Neural progenitor cell (in vitro differentiated cells): ENCODE data around the gene INSR. TPM values are rescaled to one million over a fixed set of nuclear protein-coding genes. Genes with fewer than 3 reads are reported as not detected.

ENCODE experiments used
- DNase-seq: peaks from one replicate; pipeline ENCODE4 v3.0.0-alpha.2; 2016; ENCODE audit warnings: low spot score
- H2AFZ ChIP-seq: fragments of 200-600 bp; sonication (generic); replicated peaks from 2 replicates; pipeline ENCODE4 v1.6.1; 2016; ENCODE audit warnings: antibody characterized with exemption
- H3F3A ChIP-seq: fragments of 200-600 bp; sonication (generic); 2 replicates; pipeline ENCODE4 v1.6.1; 2016; ENCODE audit warnings: antibody characterized with exemption, low read depth
- H3K27ac ChIP-seq: fragments of 200-600 bp; sonication (generic); 2 replicates; pipeline ENCODE4 v1.5.1; 2016; ENCODE audit warnings: mild to moderate bottlenecking
- H3K27me3 ChIP-seq: fragments of 200-600 bp; sonication (generic); 2 replicates; pipeline ENCODE4 v1.6.1; 2016; ENCODE audit warnings: mild to moderate bottlenecking, moderate library complexity
- H3K36me3 ChIP-seq: fragments of 200-600 bp; sonication (generic); 2 replicates; pipeline ENCODE4 v1.5.1; 2016
- H3K4me1 ChIP-seq: fragments of 200-600 bp; sonication (generic); 2 replicates; pipeline ENCODE4 v1.6.1; 2016; ENCODE audit warnings: mixed run types
- H3K4me2 ChIP-seq: fragments of 200-600 bp; sonication (generic); 2 replicates; pipeline ENCODE4 v1.6.1; 2016
- H3K4me3 ChIP-seq: fragments of 200-600 bp; sonication (generic); 2 replicates; pipeline ENCODE4 v1.5.1; 2016
- H3K79me2 ChIP-seq: fragments of 200-600 bp; sonication (generic); 2 replicates; pipeline ENCODE4 v1.6.1; 2016; ENCODE audit warnings: low read depth
- H3K9ac ChIP-seq: fragments of 200-600 bp; sonication (generic); 2 replicates; pipeline ENCODE4 v1.6.1; 2016
- H3K9me3 ChIP-seq: fragments of 200-600 bp; sonication (generic); 2 replicates; pipeline ENCODE4 v1.5.1; 2016; ENCODE audit warnings: low read depth
- H4K20me1 ChIP-seq: fragments of 200-600 bp; sonication (generic); 2 replicates; pipeline ENCODE4 v1.6.1; 2016; ENCODE audit warnings: low read depth
- H3K27ac Mint-ChIP-seq: 3 replicates; pipeline ENCODE4 v1.8.0; 2021; ENCODE audit warnings: mixed read lengths
- H3K27me3 Mint-ChIP-seq: 2 replicates; pipeline ENCODE4 v1.8.0; 2022; ENCODE audit warnings: low read depth, mild to moderate bottlenecking, inconsistent platforms, moderate library complexity, mixed read lengths; ENCODE audit not compliant: insufficient read depth
- H3K36me3 Mint-ChIP-seq: 3 replicates; pipeline ENCODE4 v1.8.0; 2021; ENCODE audit warnings: mixed read lengths
- H3K4me1 Mint-ChIP-seq: 3 replicates; pipeline ENCODE4 v1.8.0; 2021; ENCODE audit warnings: mixed read lengths
- H3K4me3 Mint-ChIP-seq: 3 replicates; pipeline ENCODE4 v1.8.0; 2021; ENCODE audit warnings: mild to moderate bottlenecking, moderate library complexity, mixed read lengths
- H3K9me3 Mint-ChIP-seq: 3 replicates; pipeline ENCODE4 v1.8.0; 2020; ENCODE audit warnings: mixed read lengths
- EZH2 ChIP-seq: fragments of 200-600 bp; sonication (generic); IDR thresholded peaks from 2 replicates; pipeline ENCODE4 v1.6.1; 2017; ENCODE audit warnings: antibody characterized with exemption, mild to moderate bottlenecking, moderate library complexity
- EZH2phosphoT487 ChIP-seq: fragments of 200-600 bp; sonication (generic); IDR thresholded peaks from 2 replicates; pipeline ENCODE4 v1.6.1; 2017; ENCODE audit warnings: antibody characterized with exemption
- total RNA-seq: library from RNA; depleted of rRNA; stranded (reverse); fragments of >200 nt; gene quantifications from 2 replicates; pipeline ENCODE4 v1.2.3, GENCODE V29; 2015; ENCODE audit warnings: low replicate concordance
- TF ChIP-seq, protein P1 (sequence below): fragments of 200-600 bp; sonication (generic); IDR thresholded peaks from 2 replicates; pipeline ENCODE4 v1.5.1; 2017; ENCODE audit warnings: antibody characterized with exemption, mild to moderate bottlenecking

The INSR gene
- total RNA-seq, 1 donor from 2014 or later, result 20.8 TPM

DNA sequence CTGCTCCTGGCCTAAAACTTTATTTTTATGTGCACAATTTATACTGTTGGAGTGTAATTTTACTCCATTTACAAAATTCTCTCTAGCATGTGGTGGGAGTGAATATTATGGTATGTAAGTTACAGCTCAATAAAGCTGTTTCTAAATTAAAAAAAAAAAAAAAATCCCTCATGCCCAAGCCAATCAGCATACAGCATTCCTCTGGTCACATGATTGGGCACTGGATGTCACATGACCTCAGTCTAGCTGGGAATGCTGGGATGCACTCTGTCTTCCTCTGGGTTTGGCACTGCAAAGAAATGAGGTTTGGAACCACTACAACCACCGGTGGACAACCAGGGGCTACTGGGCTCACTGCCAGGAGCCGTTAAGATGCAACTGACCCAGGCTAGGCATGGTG lies 157.1 kb downstream of the INSR start:
- no peaks in the 10 kb centered on the region for H3K4me1 Mint-ChIP-seq
- H4K20me1 ChIP-seq, result no peaks in the 10 kb centered on the region

DNA sequence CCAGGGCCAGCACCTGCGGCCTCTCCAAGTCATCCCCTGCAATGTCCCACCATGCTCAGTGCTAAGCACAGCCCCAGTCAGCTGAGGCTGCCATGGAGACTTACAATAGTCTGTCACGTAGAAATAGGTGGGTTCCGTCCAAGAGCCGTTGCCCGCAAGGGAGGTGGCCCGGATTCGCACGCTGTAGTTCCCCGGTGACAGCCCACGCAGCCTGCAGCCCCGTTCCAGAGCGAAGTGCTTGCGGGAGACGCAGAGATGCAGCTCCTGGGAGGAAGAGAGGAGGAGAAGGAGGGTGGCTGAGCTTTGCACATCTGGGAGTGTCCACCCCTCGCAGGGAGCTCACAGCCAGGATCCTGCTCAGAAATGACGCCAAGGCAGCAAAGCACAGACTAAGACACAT lies 162.2 kb downstream of the INSR start:
- H3K36me3 Mint-ChIP-seq, result peaks cover 11% of the 10 kb centered on the region
- H3F3A ChIP-seq, result no peaks in the 10 kb centered on the region
- H4K20me1 ChIP-seq, result no peaks in the 10 kb centered on the region
- H3K27ac Mint-ChIP-seq, result no peak overlapping the region
- no peak overlapping the region for H3K27ac ChIP-seq
- no peak overlapping the region for H3K4me3 Mint-ChIP-seq
- no peak overlapping the region for H3K9ac ChIP-seq
- H3K36me3 ChIP-seq, result no peaks in the 10 kb centered on the region
- no peaks in the 10 kb centered on the region for H3K79me2 ChIP-seq
- H3K4me3 ChIP-seq, result no peak overlapping the region
- H3K27me3 Mint-ChIP-seq, result peaks cover 2% of the 10 kb centered on the region
- H3K9me3 ChIP-seq, result no peaks in the 10 kb centered on the region
- no peak overlapping the region for H2AFZ ChIP-seq
- DNase-seq, result no peak
- no peaks in the 10 kb centered on the region for H3K4me1 Mint-ChIP-seq
- no peak overlapping the region for H3K4me2 ChIP-seq
- no peaks in the 10 kb centered on the region for H3K27me3 ChIP-seq
- no peaks in the 10 kb centered on the region for H3K9me3 Mint-ChIP-seq
- no peak for TF ChIP-seq EZH2
- TF ChIP-seq, protein P1, sequence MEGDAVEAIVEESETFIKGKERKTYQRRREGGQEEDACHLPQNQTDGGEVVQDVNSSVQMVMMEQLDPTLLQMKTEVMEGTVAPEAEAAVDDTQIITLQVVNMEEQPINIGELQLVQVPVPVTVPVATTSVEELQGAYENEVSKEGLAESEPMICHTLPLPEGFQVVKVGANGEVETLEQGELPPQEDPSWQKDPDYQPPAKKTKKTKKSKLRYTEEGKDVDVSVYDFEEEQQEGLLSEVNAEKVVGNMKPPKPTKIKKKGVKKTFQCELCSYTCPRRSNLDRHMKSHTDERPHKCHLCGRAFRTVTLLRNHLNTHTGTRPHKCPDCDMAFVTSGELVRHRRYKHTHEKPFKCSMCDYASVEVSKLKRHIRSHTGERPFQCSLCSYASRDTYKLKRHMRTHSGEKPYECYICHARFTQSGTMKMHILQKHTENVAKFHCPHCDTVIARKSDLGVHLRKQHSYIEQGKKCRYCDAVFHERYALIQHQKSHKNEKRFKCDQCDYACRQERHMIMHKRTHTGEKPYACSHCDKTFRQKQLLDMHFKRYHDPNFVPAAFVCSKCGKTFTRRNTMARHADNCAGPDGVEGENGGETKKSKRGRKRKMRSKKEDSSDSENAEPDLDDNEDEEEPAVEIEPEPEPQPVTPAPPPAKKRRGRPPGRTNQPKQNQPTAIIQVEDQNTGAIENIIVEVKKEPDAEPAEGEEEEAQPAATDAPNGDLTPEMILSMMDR, result no peak
- no peak for TF ChIP-seq EZH2phosphoT487
- no peaks in the 10 kb centered on the region for H3K4me1 ChIP-seq

More for the DNA sequence above, 157.1 kb downstream of the INSR start:
- no peak overlapping the region for H3K4me3 Mint-ChIP-seq
- no peak overlapping the region for H3K4me2 ChIP-seq
- H3K27me3 Mint-ChIP-seq, result peaks cover under 1% of the 10 kb centered on the region
- H3K36me3 ChIP-seq, result no peaks in the 10 kb centered on the region
- no peak overlapping the region for H2AFZ ChIP-seq
- no peaks in the 10 kb centered on the region for H3K27me3 ChIP-seq
- H3K4me1 ChIP-seq, result no peaks in the 10 kb centered on the region
- H3K9me3 ChIP-seq, result no peaks in the 10 kb centered on the region
- no peak overlapping the region for H3K4me3 ChIP-seq
- peaks cover 17% of the 10 kb centered on the region for H3K36me3 Mint-ChIP-seq
- TF ChIP-seq EZH2phosphoT487 (no peak), EZH2 (no peak)
- TF ChIP-seq, protein P1, result no peak
- DNase-seq, result no peak
- no peaks in the 10 kb centered on the region for H3K79me2 ChIP-seq
- H3K9ac ChIP-seq, result no peak overlapping the region
- H3K27ac ChIP-seq, result no peak overlapping the region
- H3F3A ChIP-seq, result no peaks in the 10 kb centered on the region
- H3K9me3 Mint-ChIP-seq, result no peaks in the 10 kb centered on the region
- no peak overlapping the region for H3K27ac Mint-ChIP-seq

DNA sequence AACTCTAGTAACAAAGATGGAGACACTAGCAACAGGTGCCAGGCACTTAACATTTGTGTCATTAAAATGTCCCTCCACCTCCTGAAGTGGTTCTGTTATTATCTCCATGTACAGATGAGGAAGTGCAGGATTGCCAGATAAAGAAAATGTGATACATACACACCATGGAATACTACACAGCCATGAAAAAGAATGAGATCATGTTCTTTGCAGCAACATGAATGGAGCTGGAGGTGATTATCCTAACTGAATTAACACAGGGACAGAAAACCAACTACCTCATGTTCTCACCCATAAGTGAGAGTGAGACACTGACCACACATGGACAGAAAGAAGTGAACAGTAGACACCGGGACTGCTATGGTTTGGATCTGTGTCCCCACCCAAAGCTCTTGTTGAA lies 164.2 kb downstream of the INSR start:
- no peak overlapping the region for H3K27ac Mint-ChIP-seq
- Histone ChIP-seq H3K27me3 (no peaks in the 10 kb centered on the region), H3K4me2 (no peak overlapping the region), H3K36me3 (peaks cover 5% of the 10 kb centered on the region), H2AFZ (no peak overlapping the region), H4K20me1 (no peaks in the 10 kb centered on the region), H3F3A (no peaks in the 10 kb centered on the region), H3K79me2 (no peaks in the 10 kb centered on the region), H3K9ac (no peak overlapping the region), H3K27ac (no peak overlapping the region), H3K4me1 (no peaks in the 10 kb centered on the region), H3K4me3 (no peak overlapping the region), H3K9me3 (no peaks in the 10 kb centered on the region)
- peaks cover 16% of the 10 kb centered on the region for H3K36me3 Mint-ChIP-seq
- TF ChIP-seq EZH2phosphoT487, result no peak
- TF ChIP-seq EZH2, result no peak
- TF ChIP-seq, protein P1, result no peak
- H3K4me1 Mint-ChIP-seq, result no peaks in the 10 kb centered on the region
- H3K9me3 Mint-ChIP-seq, result no peaks in the 10 kb centered on the region
- DNase-seq, result no peak
- no peak overlapping the region for H3K4me3 Mint-ChIP-seq
- H3K27me3 Mint-ChIP-seq, result peaks cover 2% of the 10 kb centered on the region
